Adrenal gland (tissue), 5 donors: ENCODE measurements around the gene NUP98.

ENCODE experiments used
- CTCF ChIP-seq, 6 experiments: fragments of 450-650 bp in 4 of 6; fragments of 200-600 bp in 2 of 6; sonication (generic) in 1 of 6; IDR thresholded peaks; 1 replicate in 5 of 6; 2 replicates in 1 of 6; pipeline versions ENCODE4 v1.5.1 to v1.8.0; 2016 to 2021; ENCODE audit warnings: antibody characterized with exemption in 6 of 6, mild to moderate bottlenecking in 2 of 6, moderate library complexity in 1 of 6
- POLR2A ChIP-seq, 2 donors: fragments of 450-650 bp; IDR thresholded peaks; one replicate each; pipeline ENCODE4 v1.6.1; 2017; ENCODE audit warnings: antibody characterized with exemption in 2 of 2, mild to moderate bottlenecking in 2 of 2, moderate library complexity in 1 of 2
- donor health status: DM: no; HTN: no; CAD: no.

- TF ChIP-seq POLR2A (IDR thresholded peaks at IDR 0.05) = peak in 1 of 2 donors; percentile 24
- TF ChIP-seq CTCF (IDR thresholded peaks at IDR 0.05) = no peak
Observed at GRCh38 chr11:3831378-3832239, 34.3 kb upstream of the NUP98 start.
